GM19324 (cell line): ENCODE measurements around the gene POFUT2.
"Not testable (repeated sequence)": the region's sequence is repeated elsewhere in the genome, so short reads cannot be mapped to it uniquely, and the experiment has no call there.

ENCODE experiments used
- ATAC-seq: cut with Tn5 transposase; IDR thresholded peaks from one replicate; pipeline ENCODE4 v1.9.1; 2021; ENCODE audit warnings: mild to moderate bottlenecking, moderate library complexity; ENCODE audit not compliant: unreplicated experiment, low FRiP score

The POFUT2 gene

GRCh38 chr21:45313015-45313414 is 25.3 kb upstream of the POFUT2 start:
- ATAC-seq, result no peak

- no peak for ATAC-seq
Measured at GRCh38 chr21:45312296-45312695, 24.6 kb upstream of the POFUT2 start.

GRCh38 chr21:45310459-45310858 is 22.8 kb upstream of the POFUT2 start:
- no peak for ATAC-seq

GRCh38 chr21:45309987-45310381 is 22.3 kb upstream of the POFUT2 start:
- ATAC-seq, result no peak

- ATAC-seq, result no peak
Measured at GRCh38 chr21:45309069-45309986, 21.6 kb upstream of the POFUT2 start.

- ATAC-seq, result no peak
Measured at GRCh38 chr21:45308194-45309068, 20.7 kb upstream of the POFUT2 start.

GRCh38 chr21:45307597-45308158 is 20.0 kb upstream of the POFUT2 start:
- ATAC-seq, result not testable (repeated sequence)

GRCh38 chr21:45306832-45307571 is 19.3 kb upstream of the POFUT2 start:
- no peak for ATAC-seq

- no peak for ATAC-seq
Measured at GRCh38 chr21:45306453-45306831, 18.7 kb upstream of the POFUT2 start.

GRCh38 chr21:45305836-45306235 is 18.1 kb upstream of the POFUT2 start:
- ATAC-seq, result no peak

GRCh38 chr21:45304945-45305344 is 17.2 kb upstream of the POFUT2 start:
- no peak for ATAC-seq

- ATAC-seq, result no peak
Measured at GRCh38 chr21:45304476-45304830, 16.8 kb upstream of the POFUT2 start.

GRCh38 chr21:45303751-45304475 is 16.2 kb upstream of the POFUT2 start:
- no peak for ATAC-seq

GRCh38 chr21:45303091-45303615 is 15.5 kb upstream of the POFUT2 start:
- no peak for ATAC-seq

- ATAC-seq, result no peak
Measured at GRCh38 chr21:45302082-45303061, 14.7 kb upstream of the POFUT2 start.

- no peak for ATAC-seq
Measured at GRCh38 chr21:45301521-45302081, 13.9 kb upstream of the POFUT2 start.

GRCh38 chr21:45300786-45301520 is 13.3 kb upstream of the POFUT2 start:
- ATAC-seq, result no peak
